HG03442 (cell line): Measurements from ENCODE around the gene PRDM16.

Source experiments
- ATAC-seq: cut with Tn5 transposase; IDR thresholded peaks from one replicate; pipeline ENCODE4 v1.9.1; 2021; ENCODE audit warnings: mild to moderate bottlenecking, moderate library complexity; ENCODE audit not compliant: unreplicated experiment

The PRDM16 gene

DNA sequence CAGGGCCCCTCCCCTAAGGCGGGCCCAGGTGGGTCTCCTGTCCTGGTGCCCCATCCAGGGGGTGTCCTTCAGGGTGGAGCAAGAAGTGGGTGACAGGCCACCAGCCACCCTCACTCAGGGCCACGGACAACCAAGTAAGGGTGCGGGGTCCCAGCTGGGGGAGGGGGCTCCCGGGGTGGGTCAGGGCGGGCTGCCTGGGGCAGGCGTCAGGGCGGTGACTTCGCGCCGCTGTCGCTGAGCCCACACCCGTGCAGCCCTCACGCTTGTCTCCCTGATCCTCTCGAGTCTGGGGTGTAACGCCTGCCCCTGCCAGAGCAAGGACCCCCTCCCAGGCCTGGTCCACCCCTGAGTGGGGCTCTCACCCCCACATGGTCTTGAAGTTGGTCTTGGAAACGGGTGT, 407.7 kb downstream of the PRDM16 start:
- no peak for ATAC-seq

DNA sequence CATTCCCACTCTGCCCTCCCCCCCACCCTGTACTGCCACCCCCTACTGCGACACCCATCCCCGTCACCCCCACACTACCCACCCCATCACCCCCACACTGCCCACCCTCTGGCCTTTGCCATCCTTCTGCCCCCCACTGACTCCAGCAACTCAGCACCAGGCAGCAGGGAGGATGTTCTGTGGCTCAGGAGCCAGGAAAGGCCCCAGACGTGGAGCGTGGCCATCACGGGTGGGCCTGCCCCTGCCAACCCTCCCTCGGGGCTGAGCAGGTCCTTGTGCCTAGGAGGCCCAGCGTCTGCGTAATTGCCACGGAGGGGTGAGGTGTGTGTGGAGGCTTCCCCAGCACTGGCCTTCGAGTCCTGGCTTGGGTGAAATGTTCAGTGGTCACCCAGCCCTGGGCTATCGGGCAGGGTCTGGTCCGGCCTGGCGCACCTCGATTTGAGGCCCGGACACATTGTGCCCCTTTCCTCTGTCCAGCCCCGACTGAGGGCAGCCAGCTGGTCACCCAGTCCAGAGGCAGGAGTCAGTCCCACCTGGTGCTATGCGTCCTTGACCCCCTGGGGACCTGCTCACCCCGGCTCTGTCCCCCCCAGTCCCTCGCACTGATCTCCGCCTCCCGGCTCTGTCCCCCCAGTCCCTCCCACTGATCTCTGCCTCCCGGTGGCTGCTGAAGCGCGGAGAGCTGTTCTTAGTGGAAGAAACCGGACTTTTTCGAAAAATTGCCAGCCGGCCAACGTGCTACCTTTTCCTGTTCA, 408.4 kb downstream of the PRDM16 start:
- no peak for ATAC-seq

DNA sequence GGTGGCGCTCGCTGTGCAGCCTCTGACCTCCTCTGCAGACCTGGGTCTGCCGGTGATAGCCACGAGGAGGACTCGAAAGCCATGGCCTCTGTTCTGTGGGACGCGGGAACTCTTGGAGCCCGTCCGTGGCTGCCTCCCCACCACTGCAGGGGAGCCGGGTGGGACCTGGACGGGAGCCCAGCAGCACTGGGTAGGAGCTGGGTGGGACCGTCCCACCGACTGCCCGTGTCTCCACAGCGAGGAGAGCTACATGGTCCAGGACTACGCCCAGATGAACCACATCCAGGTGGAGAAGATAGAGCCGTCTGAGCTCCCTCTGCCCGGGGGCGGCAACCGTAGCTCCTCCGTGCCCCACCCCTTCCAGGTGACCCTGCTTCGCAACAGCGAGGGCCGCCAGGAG, 409.2 kb downstream of the PRDM16 start:
- ATAC-seq, result no peak

DNA sequence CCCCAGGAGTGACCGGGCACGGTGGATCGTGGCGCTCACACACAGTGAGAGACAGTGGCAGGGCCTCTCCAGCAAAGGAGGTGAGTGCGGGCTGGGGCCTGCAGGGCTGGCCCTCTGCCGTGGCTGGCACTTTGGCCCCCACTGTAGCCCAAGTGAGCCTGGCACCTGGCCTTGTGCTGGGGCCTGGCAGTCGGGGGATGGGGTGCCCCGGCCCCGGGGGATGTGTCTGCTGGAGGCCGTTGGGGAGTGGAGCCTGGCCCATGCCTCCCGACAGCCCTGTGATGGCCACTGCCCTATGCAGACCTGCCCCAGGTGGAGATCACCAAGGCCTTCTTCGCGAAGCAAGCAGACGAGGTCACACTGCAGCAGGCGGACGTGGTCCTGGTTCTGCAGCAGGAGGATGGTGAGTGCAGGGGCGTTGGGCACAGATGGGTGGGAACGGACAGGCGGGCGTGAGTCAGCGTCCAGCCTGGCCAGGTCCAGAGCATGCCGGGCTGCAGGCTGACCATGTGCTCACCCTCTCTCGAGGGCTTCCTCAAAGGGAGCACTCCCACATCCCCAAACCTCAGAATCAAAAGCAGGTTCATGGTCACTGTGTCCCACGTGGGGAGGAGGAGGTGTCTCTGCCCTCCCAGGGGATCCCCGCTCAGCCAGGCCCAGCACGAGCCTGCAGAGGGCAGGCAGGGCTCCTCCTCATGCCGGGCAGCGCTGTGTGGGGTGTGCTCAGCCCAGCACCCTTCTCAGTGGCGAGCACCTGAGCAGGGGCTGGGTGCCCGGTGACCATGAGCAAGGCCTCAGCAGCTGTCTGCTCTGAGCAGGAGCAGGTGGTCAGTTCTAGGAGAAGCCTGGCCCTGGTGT, 410.7 kb downstream of the PRDM16 start:
- no peak for ATAC-seq

DNA sequence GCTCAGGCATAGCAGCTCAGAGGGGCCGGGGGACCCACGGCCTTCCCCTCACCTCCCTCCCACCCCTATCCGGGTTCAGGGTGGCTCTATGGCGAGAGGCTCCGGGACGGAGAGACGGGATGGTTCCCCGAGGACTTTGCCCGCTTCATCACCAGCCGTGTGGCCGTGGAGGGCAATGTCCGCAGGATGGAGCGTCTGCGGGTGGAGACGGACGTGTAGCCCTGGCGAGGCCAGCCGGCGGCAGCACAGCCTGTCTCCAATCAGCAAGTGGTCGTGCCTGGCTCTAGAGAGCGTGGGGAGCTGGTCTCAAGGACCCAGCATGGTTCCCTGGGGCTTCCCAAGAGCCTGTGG, 411.3 kb downstream of the PRDM16 start:
- no peak for ATAC-seq

DNA sequence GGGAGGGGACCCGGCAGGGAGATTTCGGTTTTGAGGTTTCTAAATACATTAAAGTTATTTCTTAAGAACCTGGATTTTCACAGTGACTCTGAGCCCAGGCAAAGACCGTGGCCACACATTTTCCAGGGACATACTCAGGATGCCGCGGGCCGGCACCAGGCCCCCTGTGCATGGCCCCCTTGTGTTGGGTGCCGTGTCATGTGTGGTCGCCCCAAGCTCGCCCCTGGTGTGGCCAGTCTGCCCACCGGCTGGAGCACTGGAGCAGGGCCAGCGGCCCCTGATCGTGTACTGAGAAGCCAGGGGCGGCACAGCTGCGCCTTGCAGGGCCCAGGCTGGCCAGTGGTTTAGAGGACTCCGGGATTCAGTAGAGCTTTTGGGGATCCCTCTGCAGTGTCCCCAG, 412.0 kb downstream of the PRDM16 start:
- ATAC-seq, result no peak

DNA sequence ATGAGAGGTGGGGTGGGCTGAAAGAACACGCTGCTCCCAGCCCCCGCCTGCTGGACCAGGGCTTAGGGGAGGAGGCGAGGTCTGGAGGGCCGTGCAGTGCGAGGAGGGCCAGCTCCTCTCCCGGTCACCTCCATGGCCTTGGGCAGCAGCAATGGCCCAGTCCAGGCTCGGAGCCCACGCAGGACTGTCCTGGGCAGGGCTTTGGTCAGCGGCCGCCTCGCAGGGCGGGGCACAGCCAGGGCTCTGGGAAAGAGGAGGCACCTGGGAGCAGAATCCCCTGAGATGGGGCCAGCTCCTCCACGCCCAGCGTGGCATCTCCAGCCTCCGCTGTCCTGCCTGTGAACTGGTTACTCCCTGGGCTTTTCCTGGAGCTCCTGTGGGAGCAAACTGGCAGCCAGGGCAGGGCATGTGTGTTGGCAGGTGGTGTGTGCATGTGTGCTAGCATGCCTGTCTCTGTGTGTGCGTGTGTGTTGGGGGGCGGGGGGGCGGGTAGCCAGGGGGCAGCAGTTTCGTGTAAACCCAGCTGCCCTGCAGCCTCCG, 412.9 kb downstream of the PRDM16 start:
- ATAC-seq, result no peak

DNA sequence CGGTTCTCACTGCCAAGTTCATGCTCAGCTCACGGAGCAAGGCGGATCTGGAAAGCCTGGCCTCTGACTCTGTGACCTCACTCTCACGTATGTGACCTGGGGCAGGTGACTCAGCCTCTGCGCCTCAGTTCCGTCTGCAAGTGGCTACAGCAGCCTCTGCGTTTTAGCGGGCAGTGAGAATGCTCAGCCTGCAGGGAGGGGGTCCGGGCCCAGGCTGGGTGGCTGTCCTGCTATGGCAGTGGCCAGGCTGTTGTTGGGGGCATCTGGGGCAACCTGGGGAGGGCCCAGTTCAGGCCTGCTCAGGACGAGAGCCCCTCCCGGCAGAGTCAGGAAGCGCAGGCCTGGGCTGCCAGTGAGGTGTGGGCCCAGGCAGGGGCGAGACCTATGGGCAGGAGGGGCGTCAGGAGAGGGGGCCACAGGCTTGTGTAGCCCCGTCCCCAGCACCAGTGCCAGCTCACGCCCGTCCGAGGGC, 413.4 kb downstream of the PRDM16 start:
- no peak for ATAC-seq

DNA sequence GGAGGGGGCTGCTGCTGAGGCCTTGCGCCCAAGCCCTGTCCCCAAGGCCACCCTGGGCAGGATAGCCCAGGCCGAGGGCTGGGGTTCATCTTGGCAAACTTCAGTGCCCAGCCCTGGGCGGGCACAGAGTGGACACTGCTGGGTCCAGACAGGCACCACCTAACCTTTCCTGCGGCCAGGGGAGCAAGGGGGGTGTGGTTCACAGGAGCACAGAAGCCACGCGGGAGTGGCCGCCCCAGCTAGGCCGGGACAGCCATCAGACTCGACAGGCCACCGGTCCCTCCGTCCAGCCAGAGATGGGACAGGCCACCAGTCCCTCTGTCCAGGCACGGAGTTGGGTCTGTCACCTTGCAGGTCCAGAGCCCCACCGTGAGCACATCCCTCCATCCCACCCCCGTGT, 414.4 kb downstream of the PRDM16 start:
- ATAC-seq, result no peak

DNA sequence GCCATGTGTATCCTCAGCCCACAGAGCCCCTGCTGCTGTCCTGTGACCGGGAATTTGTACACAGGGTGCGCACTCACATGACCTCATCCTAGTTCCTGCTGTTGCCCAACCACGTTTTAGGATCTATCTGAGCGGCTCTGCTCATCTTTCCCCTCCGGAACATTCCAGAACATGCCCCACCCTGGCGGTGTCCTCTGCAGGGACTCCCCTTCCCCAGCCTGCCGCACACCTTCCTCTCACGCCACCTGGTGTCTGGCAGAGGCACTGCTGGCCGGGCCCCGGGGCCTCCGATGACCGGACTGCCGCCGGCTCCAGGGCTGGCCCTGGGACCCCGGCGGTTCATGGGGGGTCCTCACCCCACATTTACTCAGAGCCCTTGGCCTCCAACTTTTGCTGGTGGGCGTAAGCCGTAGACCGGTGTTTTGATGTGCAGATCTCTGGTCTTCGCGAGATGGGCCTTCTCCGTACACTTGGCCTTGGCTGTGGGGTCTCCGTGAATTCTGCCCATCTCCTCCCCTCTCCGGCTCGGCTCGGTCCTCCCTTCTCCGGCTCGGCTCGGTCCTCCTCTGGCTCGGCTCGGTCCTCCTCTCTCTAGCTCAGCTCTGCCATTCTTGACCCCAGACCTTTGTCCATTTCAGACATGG, 414.9 kb downstream of the PRDM16 start:
- ATAC-seq, result no peak

DNA sequence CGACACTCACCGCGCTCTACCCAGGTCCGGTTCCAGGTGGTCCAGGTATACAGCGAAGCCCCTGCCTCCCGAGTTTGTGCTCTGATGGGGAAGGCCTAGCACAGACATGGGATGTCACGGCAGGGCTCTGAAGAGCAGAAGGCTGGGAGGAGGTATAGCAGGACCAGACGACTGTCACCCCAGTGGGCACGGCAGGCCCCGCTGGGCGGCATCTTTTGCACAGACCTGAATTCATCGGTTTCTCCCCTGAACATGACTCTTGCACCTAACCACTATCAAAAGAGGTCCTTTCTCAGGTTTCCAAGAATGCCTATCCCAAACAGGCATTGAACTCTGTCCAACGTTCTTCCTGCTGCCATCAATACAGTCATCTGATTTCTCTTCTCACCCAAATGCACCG, 416.0 kb downstream of the PRDM16 start:
- ATAC-seq, result no peak
